Hepatocyte (in vitro differentiated cells): ENCODE measurements around the gene TBC1D30.

ENCODE experiments used
- CTCF ChIP-seq: fragments of 200-600 bp; sonication (generic); IDR thresholded peaks from 2 replicates; pipeline ENCODE4 v1.5.1; 2016; ENCODE audit warnings: antibody characterized with exemption, mild to moderate bottlenecking; ENCODE audit not compliant: poor library complexity
- EZH2 ChIP-seq: fragments of 200-600 bp; sonication (generic); IDR thresholded peaks from 2 replicates; pipeline ENCODE4 v1.6.1; 2016; ENCODE audit warnings: antibody characterized with exemption, mild to moderate bottlenecking, borderline replicate concordance
- EZH2phosphoT487 ChIP-seq: fragments of 200-600 bp; sonication (generic); IDR thresholded peaks from one replicate; pipeline ENCODE4 v1.6.1; 2018; ENCODE audit warnings: antibody characterized with exemption, mild to moderate bottlenecking, low read depth, moderate library complexity; ENCODE audit not compliant: unreplicated experiment, severe bottlenecking

DNA sequence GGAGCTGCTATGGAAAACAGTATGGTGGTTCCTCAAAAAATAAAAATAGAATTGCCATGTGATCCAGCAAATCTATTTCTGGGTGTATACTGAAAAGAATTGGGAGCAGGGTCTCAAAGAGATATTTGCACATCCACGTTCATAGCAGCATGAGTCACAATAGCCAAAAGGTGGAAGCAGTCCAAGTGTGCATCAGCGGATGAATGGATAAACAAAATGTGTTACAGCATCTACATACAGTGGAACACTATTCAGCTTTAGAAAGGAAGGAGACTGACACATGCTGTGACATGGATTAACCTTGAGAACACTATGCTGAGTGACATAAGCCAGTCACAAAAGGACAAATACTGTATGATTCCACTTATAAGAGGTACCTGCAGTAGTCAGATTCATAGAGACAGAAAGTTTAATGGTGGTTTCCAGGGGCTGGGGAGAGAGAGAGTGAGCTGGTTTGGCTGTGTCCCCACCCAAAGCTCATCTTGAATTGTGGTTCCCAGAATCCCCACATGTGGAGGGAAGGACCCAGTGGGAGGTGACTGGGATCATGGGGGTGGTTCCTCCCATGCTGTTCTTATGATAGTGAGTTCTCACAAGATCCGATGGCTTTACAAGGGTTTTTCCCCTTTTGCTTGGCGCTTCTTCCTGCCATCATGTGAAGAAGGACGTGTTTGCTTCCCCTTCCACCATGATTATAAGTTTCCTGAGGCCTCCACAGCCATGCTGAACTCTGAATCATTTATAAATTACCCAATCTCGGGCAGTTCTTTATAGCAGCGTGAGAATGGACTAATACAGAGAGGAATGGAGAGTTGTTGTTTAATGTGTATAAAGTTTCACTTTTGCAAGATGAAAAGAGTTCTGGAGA lies 17.6 kb upstream of the TBC1D30 start:
- TF ChIP-seq CTCF = no peak
- TF ChIP-seq EZH2 = no peak
- no peak for TF ChIP-seq EZH2phosphoT487
